IPS-15b (cell line): ENCODE results near the gene ASCL3.
"Not testable (repeated sequence)": the region's sequence is repeated elsewhere in the genome, so short reads cannot be mapped to it uniquely, and the experiment has no call there.

Experiments
- H3K27me3 ChIP-seq: one replicate; pipeline ENCODE4 v1.6.1; 2013; ENCODE audit warnings: low read length; ENCODE audit not compliant: control insufficient read depth, insufficient read depth
- H3K36me3 ChIP-seq: one replicate; pipeline ENCODE4 v1.6.1; 2013; ENCODE audit warnings: low read length; ENCODE audit not compliant: control insufficient read depth, insufficient read depth
- H3K4me1 ChIP-seq: one replicate; pipeline ENCODE4 v1.6.1; 2013; ENCODE audit warnings: mild to moderate bottlenecking, low read length; ENCODE audit not compliant: control insufficient read depth, insufficient read depth
- H3K4me3 ChIP-seq: one replicate; pipeline ENCODE4 v1.5.1; 2013; ENCODE audit warnings: low read depth, low read length
- H3K9ac ChIP-seq: one replicate; pipeline ENCODE4 v1.6.1; 2013; ENCODE audit warnings: low read depth, mild to moderate bottlenecking, low read length
- H3K9me3 ChIP-seq: one replicate; pipeline ENCODE4 v1.6.1; 2013; ENCODE audit warnings: mild to moderate bottlenecking, low read length; ENCODE audit not compliant: control insufficient read depth, insufficient read depth

Gene ASCL3

DNA sequence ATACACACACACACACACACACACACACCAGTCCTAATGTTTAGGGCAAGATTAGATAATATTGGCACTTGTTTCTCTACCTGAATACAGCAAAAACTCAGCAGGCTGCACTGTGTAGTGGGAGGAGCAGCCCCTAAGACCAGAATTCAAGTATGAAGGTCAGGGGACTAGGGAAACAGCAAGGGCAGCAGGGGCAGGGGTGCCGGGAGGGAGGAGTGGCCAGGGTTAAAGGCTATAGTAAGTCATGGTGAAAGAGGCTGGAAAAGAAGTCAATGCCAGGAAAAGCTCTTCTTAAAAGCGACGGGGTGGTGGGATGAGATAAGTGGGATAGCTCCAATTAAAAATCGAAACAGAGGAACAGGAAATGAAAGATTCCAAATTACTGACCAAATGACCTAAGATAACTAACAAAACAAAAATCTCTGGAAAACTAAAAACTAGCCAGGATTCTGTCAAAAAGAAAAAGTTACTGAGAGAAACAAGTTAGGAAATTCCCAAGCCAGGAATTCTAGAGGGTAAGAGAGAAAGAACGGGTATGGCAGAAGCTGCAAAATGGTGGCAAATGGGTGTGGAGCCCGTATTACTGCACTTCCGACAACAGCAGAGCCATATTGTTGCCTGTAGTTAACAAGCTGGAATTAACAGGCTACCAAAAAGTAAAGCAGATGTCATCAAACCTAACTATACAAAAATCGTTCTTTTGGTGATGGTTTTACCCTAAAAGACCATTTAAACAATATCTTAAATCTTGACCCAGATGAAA is 1.3 kb downstream of the ASCL3 start:
- no peaks in the 10 kb centered on the region for H3K4me1 ChIP-seq
- no peaks in the 10 kb centered on the region for H3K36me3 ChIP-seq

DNA sequence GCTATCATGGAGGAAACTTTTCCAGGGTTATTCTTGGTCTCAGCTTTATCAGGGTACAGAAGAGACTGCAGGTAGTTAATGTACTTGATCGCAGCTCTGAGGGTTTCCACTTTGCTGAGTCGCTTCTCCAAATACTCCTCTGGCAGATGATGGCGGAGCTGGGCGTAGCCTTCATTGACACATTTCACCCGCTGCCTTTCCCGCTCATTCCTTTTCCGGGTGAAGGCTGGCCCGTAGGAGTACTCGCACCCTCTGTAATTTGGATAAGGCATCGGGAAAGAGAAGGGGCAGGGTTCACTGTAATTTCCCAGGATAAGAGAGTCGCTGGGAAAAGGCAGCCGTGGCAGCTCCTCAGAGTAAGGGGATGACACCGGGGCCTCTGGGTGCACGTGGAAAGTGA is 5.2 kb downstream of the ASCL3 start:
- Histone ChIP-seq H3K9me3 (no peaks in the 10 kb centered on the region), H3K9ac (no peak overlapping the region), H3K27me3 (no peaks in the 10 kb centered on the region), H3K4me3 (no peak overlapping the region), H3K4me1 (peaks cover 6% of the 10 kb centered on the region), H3K36me3 (no peaks in the 10 kb centered on the region)

More for the DNA sequence above, 1.3 kb downstream of the ASCL3 start:
- Histone ChIP-seq H3K9me3 (no peaks in the 10 kb centered on the region), H3K4me3 (no peak overlapping the region), H3K9ac (no peak overlapping the region), H3K27me3 (no peaks in the 10 kb centered on the region)

DNA sequence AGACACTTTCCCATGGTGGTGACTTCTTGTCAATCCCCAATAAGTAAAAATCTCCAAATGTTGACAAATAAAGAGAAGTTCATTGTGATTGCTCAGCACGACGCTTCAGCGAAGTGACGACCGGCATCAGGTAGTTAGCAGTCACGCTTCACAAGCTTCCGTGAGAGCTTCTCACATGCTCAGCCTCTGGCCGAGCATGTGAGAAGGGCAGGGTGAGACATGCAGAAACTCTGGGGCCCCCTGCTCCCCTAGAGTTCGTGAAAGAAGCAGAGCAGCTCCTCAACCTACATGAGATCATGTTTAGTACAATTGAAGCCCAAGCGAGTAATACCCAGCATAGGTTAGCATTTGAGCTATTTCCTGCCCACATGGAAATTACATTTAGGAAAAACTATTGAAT is 5.7 kb downstream of the ASCL3 start:
- peaks cover 9% of the 10 kb centered on the region for H3K4me1 ChIP-seq
- no peaks in the 10 kb centered on the region for H3K9me3 ChIP-seq
- no peak overlapping the region for H3K4me3 ChIP-seq
- H3K36me3 ChIP-seq, result no peaks in the 10 kb centered on the region
- no peak overlapping the region for H3K9ac ChIP-seq
- no peaks in the 10 kb centered on the region for H3K27me3 ChIP-seq

DNA sequence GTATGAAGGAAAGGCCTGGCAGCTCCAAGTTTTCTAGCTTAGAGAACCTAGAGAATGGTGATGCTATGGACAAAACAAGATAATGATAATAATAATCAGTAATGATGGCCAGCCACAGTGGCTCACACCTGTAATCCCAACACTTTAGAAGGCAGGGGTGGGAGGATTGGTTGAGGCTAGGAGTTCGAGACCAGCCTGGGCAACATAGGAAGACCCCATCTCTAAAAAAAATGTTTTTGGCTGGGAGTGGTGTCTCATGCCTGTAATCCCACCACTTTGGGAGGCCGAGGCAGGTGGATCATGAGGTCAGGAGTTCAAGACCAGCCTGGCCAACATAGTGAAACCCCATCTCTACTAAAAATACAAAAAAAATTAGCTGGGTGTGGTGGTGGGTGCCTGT is 7.0 kb downstream of the ASCL3 start:
- not testable (repeated sequence) for H3K4me3 ChIP-seq, H3K9ac ChIP-seq, H3K9me3 ChIP-seq, H3K27me3 ChIP-seq, H3K36me3 ChIP-seq
- peaks cover 10% of the 10 kb centered on the region for H3K4me1 ChIP-seq

DNA sequence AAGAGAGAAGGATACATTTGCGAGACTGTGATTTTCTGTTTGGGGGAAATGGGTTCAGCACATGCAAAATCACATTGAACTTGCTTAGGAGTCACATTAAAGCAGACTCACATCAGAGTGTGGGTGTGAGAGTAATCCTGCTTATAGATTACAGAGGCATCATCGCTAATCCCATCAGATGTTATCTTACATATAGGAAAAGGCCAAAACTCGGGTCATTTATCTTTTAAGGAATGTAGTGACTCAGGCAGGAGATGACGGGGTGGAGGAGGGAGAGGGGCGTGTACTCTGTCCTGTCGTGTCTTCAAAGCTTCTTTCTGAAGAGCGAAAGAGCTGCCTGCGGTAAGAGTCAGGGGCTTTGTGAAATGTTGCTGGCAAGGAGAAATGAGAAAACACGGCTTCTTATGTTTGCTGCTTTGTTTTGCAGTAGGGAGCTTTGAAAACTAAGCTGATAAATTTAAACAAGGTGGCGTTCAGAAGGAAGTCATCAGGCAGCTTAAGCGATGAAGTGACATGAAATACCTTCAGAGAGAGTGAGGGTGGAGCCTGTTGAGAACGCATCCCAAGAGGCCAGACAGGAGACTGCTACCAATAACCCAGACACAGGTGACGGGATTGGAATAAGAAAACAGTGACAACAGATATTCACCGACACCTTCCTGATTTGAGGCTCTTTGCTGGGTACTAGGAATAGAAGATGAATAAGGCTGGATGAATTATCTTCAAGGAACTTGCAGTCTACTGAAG is 7.9 kb downstream of the ASCL3 start:
- Histone ChIP-seq H3K27me3 (no peaks in the 10 kb centered on the region), H3K36me3 (no peaks in the 10 kb centered on the region), H3K4me1 (peaks cover 10% of the 10 kb centered on the region), H3K9ac (no peak overlapping the region), H3K9me3 (no peaks in the 10 kb centered on the region), H3K4me3 (no peak overlapping the region)

DNA sequence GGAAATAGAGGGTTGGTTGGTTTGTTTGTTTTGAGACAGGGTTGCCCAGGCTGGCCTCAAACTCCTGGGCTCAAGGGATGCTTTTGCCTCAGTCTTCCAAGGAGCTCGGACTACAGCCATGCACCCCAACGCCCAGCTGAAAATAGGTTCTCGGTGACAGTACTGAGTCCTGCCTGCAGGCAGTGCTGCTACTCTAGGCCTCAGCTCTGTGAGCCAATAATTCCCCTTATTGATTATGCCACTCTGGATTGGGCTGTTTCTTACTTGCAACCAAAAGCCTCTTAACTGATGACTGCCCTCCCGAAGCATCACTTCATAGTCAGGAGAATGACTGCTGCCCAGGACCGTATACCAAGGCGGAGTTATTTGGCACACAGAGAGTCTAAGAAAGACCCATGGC is 8.9 kb downstream of the ASCL3 start:
- no peaks in the 10 kb centered on the region for H3K27me3 ChIP-seq
- peaks cover 10% of the 10 kb centered on the region for H3K4me1 ChIP-seq
- H3K9me3 ChIP-seq, result no peaks in the 10 kb centered on the region
- H3K36me3 ChIP-seq, result no peaks in the 10 kb centered on the region
- no peak overlapping the region for H3K9ac ChIP-seq
- H3K4me3 ChIP-seq, result no peak overlapping the region

DNA sequence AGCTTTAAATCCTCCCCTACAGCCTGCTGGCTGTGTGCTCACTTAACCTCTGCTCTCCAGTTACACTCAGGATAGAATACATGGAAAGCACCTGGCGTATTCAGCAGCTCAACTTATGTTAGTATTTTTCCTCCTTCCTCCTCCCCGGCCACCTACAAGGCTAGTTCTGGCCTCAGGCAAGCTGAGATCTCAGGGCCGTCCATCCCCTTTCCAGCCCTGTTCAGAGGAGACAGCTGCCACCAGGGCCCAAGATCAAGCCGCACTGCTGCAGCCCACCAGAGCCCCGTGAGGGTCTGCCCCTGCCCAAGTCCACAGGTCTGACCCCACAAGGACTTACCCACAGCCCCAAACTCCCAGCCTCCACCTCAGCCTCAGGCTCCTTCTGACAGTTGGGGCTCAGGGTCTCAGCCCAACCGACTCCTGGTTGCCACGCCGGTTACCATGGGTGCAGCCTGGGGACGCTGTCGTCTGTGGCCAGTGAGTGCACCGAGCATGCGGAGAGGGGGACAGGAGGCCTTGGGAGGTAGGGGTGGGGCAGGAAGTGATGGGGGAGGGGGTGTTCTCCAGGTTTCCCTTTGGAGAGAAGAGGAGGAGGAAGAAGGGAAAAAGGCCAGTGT is 10.1 kb downstream of the ASCL3 start, which contains the start of gene C11orf16:
C11orf16 (minus strand) TSS at position 384 of the 617 bp plus-strand sequence. CDS start 639 bp downstream, outside the sequence.
- Histone ChIP-seq H3K36me3 (no peaks in the 10 kb centered on the region), H3K9me3 (no peaks in the 10 kb centered on the region), H3K27me3 (no peaks in the 10 kb centered on the region), H3K4me3 (no peak within 1 kb of the TSS), H3K9ac (no peak within 1 kb of the TSS), H3K4me1 (peaks cover 10% of the 10 kb centered on the region)

DNA sequence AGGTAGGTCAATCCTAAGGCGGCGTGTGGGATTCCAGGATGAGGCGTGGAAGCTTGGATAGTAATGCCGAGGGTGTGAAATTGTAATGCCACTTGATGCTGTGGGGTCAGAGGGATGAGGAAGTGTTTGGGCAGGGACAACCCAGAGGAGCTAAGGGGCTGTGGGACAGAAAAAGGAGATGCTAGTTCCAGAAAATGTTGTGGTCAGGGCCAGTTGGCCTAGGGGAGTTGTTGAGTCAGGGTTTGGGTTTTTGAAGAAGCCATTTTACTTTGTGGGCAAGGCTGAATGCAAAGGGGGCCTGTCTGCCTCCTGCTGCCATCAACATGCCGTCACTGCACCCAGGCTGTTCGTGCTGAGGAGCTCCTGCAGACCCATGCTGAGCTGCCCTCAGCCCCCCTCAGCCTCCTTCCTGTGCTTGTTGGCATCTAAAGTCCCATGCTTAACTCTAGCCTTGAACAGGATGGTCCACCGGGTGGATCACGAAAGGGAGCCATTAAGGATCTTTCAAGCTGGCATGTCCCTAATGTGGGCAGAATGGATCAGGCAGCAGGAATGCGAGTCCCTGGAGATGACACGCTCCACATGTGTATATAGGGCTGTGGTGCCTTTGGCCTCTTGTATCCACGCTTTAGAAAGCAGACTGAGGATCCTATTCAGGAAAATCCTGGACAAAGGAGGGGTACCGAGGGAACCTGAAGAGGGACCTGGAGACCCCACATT is 12.2 kb downstream of the ASCL3 start:
- H3K4me3 ChIP-seq, result no peak overlapping the region
- no peaks in the 10 kb centered on the region for H3K27me3 ChIP-seq
- peaks cover 10% of the 10 kb centered on the region for H3K4me1 ChIP-seq
- H3K9me3 ChIP-seq, result no peaks in the 10 kb centered on the region
- no peaks in the 10 kb centered on the region for H3K36me3 ChIP-seq
- no peak overlapping the region for H3K9ac ChIP-seq

DNA sequence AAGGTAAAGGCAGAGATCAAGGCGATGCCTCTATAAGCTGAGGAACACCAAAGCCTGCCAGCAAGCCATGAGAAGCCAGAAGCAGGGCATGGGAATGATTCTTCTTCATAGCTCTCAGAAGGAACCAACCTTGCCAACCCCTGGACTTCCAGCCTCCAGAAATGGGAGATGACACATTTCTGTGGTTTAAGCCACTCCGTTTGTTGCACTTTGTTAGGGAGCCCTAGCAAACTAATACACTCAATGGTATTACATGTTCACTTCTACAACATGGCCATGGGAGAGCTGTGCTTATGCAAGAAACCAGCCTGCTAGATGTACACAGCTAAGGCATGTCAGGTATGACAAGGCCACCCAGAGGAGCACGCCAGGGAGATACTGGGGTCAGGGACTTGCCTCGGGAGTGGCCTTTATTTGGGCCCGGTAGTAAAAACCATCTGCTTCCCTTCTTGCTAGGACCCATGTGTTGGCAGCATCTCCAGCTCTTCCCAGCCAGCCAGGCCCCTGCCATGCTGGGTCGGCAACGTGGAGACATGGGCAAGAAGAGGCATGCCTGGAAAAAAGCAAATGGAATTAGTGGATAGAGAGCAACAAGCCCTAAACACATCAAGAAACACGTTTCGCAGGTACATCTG is 13.7 kb downstream of the ASCL3 start:
- H3K4me3 ChIP-seq, result no peak overlapping the region
- H3K27me3 ChIP-seq, result no peaks in the 10 kb centered on the region
- H3K9ac ChIP-seq, result no peak overlapping the region
- H3K36me3 ChIP-seq, result no peaks in the 10 kb centered on the region
- no peaks in the 10 kb centered on the region for H3K9me3 ChIP-seq
- H3K4me1 ChIP-seq, result peaks cover 5% of the 10 kb centered on the region

DNA sequence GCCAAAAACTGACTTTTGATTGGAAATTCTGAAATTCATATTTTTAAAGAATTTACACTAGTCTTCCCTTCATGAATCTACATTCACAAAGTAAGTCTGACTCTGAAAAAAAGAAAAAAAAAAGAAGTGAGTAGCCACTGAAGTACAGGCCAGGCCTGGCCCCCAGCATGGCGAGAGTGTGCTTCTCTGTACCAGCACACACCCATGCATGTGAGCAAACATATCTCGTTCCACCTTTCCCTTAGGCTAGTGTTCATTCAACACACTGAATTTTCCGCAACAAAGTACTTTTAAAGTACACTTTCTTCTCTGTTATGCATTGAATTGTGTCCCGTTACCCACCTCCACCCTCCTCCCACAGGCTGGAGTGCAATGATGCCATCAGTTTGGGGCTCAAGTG is 14.6 kb downstream of the ASCL3 start:
- Histone ChIP-seq H3K4me1 (peaks cover 5% of the 10 kb centered on the region), H3K9ac (no peak overlapping the region), H3K27me3 (no peaks in the 10 kb centered on the region), H3K4me3 (no peak overlapping the region), H3K36me3 (no peaks in the 10 kb centered on the region), H3K9me3 (no peaks in the 10 kb centered on the region)

DNA sequence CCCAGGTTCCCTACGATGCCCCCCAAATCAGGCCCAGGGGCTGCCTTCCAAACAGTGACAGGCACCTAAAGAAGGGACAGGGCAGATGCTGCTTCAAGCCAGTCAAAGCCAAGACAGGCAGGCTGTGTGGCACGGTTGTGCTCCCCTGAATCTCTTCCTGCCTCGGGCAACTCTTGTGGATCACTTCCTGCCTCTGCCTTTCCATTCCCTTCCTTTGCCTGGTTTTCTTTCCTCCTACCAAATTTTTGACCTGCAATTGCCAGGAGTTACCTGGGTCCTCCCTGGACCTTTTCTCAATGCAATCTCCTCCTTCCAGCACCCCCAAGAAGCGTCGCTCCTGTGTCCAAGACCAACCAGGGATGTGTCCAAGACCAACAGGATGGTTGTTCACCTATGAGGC is 15.6 kb downstream of the ASCL3 start:
- Histone ChIP-seq H3K9ac (no peak overlapping the region), H3K36me3 (no peaks in the 10 kb centered on the region), H3K9me3 (no peaks in the 10 kb centered on the region), H3K4me1 (peaks cover 2% of the 10 kb centered on the region), H3K27me3 (no peaks in the 10 kb centered on the region), H3K4me3 (no peak overlapping the region)
